Measurements from ENCODE around the gene UTS2B. TPM values are rescaled to one million over a fixed set of nuclear protein-coding genes. Genes with fewer than 3 reads are reported as not detected.
"Not testable (repeated sequence)": the region's sequence is repeated elsewhere in the genome, so short reads cannot be mapped to it uniquely, and the experiment has no call there.

Gene UTS2B
- total RNA-seq, 1 donor from 2014 or later, result 0.69 TPM

DNA sequence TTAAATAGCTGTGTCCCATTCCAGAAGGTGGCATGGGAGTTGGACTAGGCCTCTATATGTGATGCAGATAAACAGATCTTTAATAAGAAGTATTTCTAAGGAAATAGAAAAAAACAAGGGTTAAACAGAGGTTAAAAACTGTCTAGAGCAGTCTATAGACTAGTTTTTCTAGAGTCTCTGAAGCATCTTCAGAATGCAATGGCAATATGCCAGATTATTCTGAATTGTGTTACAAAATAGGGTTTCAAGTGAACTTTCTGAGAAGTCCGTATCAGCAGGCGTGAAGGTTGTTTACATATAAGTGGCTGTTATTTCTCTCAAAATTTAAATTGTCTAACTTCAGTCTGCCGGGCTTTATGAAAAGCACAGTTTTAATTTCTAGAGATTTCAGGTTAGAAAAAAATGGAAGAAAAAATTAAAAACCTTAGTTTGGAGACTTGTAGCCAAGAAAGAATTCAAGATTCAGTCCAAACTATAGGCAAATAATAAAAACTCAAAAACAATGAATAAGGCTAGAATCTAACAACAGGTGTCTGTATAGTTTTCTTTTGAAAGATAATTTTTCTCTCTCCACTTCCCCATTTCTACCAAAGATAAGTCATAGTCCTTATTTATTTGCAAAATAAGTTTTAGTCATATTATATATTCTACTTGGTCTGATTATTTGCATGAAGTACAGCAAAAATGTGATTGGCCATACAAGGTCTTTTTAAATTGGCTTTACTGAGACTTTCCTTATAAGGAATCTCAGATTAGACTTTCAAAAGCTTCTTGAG lies 76.0 kb downstream of the UTS2B start:
- TF ChIP-seq, protein P1, sequence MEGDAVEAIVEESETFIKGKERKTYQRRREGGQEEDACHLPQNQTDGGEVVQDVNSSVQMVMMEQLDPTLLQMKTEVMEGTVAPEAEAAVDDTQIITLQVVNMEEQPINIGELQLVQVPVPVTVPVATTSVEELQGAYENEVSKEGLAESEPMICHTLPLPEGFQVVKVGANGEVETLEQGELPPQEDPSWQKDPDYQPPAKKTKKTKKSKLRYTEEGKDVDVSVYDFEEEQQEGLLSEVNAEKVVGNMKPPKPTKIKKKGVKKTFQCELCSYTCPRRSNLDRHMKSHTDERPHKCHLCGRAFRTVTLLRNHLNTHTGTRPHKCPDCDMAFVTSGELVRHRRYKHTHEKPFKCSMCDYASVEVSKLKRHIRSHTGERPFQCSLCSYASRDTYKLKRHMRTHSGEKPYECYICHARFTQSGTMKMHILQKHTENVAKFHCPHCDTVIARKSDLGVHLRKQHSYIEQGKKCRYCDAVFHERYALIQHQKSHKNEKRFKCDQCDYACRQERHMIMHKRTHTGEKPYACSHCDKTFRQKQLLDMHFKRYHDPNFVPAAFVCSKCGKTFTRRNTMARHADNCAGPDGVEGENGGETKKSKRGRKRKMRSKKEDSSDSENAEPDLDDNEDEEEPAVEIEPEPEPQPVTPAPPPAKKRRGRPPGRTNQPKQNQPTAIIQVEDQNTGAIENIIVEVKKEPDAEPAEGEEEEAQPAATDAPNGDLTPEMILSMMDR (conservative IDR thresholded peaks at IDR 0.05; ENCODE audit: low read depth, low read length), result no peak
- no peak for DNase-seq (ENCODE audit: low read depth)
- H3K4me3 ChIP-seq (ENCODE audit: low read depth, low read length), result no peak overlapping the region

DNA sequence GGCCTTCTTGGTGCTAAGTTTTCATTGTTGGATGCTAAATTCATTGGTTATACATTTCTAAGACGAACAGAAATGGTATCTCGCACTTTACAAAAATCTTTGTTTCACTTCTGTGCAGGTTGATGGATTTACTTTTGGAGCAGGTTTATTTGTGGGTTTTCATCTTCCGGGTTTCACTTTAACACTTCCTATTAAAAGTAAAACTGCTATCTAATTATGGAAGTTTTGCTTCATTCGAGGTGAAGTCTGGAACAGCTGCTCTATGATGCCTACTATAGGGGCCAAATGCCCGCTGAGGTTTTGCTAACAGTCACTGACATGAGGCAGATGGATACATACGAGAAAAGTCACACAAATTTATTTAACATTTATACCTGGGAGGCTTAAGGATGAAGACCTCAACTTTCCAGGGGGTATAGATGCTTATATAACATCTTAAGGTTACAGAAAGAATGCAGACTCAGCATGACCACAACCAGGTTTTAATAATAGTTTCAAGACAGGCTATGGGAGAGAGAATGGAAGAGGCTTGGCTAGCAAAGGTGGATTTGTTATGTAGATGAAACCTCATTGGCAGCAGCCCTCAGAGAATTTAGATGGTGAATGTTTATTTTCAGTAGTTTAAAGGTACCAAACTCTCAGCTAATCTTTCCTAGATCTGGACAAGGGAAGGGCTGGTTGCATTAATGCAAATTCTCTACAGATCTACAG lies 77.1 kb downstream of the UTS2B start:
- TF ChIP-seq, protein P1 (conservative IDR thresholded peaks at IDR 0.05; ENCODE audit: low read depth, low read length), result no peak
- no peak for DNase-seq (ENCODE audit: low read depth)
- H3K4me3 ChIP-seq (ENCODE audit: low read depth, low read length), result no peak overlapping the region

DNA sequence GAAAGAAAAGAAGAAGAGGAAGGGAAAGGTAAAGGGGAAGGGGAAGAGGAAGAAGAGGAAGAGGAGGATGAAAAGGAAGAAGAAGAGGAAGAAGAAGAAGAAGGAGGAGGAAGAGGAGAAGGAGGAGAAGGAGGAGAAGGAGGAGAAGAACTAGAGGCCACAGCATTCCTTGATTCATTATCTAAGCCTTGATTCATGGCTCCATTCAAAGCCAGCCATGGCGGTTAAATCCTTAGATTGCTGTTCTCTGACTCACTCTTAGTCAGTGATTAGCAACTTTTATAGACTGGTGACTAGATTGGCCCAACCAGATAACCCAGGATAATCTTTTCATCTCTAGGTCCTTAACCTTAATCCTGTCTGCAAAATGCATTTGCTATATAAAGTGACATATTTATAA lies 83.7 kb downstream of the UTS2B start:
- no peak overlapping the region for H3K4me3 ChIP-seq (ENCODE audit: low read depth, low read length)
- TF ChIP-seq, protein P1 (conservative IDR thresholded peaks at IDR 0.05; ENCODE audit: low read depth, low read length), result no peak
- DNase-seq (ENCODE audit: low read depth), result no peak

DNA sequence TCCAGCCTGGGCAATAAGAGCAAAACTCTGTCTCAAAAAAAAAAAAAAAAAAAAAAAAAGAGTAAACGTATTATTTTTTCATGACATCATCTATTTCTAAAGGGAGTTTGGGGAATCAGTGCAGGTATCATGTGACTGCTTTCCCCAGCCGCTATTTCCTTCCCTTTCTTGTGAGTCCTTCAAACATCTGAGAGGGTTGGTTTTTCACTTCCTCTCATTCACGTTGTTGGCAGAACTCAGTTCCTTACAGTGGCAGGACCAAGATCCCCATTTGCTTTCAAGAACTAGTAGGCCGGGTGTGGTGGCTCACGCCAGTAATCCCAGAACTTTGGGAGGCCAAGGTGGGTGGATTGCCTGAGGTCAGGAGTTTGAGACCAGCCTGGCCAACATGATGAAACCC lies 84.3 kb downstream of the UTS2B start:
- H3K4me3 ChIP-seq (ENCODE audit: low read depth, low read length); DNase-seq (ENCODE audit: low read depth): not testable (repeated sequence)

DNA sequence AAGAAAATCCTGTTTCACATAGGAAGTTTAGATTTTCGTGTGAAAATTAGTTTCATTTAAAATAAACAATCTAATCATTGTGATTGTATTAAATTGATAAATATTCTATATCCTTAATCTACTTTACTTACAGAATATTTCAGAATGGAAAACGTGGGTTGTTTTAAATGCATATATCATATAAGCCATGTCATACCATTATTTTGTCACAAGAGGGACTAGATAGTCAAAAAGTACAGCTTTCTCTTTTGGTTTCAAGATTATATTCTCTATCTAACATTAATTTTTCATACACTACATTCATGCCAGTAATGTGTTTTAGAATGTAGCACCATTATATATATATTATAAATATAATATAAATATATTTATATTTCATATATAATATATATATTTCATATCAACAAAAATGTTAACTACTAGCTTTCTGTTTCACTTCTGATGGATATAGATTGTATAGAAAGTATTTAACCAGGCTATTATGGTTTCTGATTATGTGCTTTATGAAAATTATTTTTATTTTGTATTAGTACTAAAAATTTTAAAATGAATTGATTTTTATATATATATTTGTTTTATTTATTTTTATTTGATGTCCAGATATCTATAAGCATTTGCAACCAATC lies 86.0 kb downstream of the UTS2B start:
- DNase-seq (ENCODE audit: low read depth), result no peak
- TF ChIP-seq, protein P1 (conservative IDR thresholded peaks at IDR 0.05; ENCODE audit: low read depth, low read length), result no peak
- no peak overlapping the region for H3K4me3 ChIP-seq (ENCODE audit: low read depth, low read length)

DNA sequence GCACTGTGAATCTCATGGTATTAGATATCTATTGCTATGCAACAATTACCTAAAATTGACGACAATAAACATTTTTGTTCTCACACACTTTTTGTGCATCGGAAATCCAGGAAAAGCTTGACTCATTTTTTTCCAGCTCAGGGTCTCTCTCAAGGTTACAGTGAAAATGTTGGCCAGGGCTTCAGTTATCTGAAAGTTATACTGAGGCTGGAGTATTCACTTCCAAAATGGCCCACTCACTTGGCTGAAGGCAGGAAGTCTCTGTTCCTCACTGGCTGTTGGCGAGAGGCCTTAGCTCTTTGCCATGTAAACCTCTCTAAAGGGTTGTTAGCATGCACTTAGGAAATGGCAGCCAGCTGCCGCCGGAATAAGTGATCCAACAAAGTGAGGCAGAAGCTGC lies 89.8 kb downstream of the UTS2B start:
- H3K4me3 ChIP-seq (ENCODE audit: low read depth, low read length), result no peak overlapping the region
- no peak for DNase-seq (ENCODE audit: low read depth)
- TF ChIP-seq, protein P1 (conservative IDR thresholded peaks at IDR 0.05; ENCODE audit: low read depth, low read length), result no peak

DNA sequence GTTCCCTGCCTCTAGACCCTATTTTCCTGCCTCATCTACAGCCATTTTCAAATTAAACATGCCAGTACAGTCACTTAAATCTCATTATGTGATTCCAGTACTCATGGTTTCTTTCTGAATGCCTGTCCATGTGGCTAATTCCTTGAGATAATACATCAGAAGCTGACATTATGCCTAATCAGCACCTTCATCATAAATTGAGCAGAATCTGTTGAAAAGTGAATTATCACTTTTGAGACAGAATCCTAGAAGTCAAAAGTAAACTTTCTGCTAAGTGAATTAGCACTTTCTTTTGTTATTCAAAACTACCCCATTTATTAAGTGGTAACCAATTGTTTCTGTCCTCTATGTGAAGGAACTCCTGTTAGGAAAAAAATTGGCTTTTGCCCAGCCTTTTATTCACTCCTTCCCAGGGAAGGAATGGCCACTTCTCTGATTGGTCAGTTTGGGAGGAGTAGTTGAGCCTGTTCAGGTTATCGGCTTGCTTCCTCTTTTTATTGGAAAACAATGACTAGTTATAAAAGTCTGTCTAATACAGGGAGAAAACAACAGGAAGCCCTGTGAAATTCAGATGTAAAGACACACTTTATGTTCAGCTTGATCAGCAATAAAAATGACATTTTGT lies 90.8 kb downstream of the UTS2B start:
- no peak overlapping the region for H3K4me3 ChIP-seq (ENCODE audit: low read depth, low read length)
- DNase-seq (ENCODE audit: low read depth), result no peak
- TF ChIP-seq, protein P1 (conservative IDR thresholded peaks at IDR 0.05; ENCODE audit: low read depth, low read length), result no peak

Data from epithelial cell of proximal tubule (primary cell).